ENCODE measurements around the gene CACNB4.
A peak's percentile ranks its signal among the peaks of the same experiment; 100 is the strongest.
"Not testable (repeated sequence)": the region's sequence is repeated elsewhere in the genome, so short reads cannot be mapped to it uniquely, and the experiment has no call there.

Gene CACNB4

GRCh38 chr2:151973013-151973900, 125.6 kb downstream of the CACNB4 start:
- no peak for DNase-seq

- no peak for DNase-seq
These were observed 126.4 kb downstream of the CACNB4 start for GRCh38 chr2:151972241-151973012.

- DNase-seq = no peak
These were observed 127.4 kb downstream of the CACNB4 start for GRCh38 chr2:151971301-151972051.

GRCh38 chr2:151968770-151969470, 129.9 kb downstream of the CACNB4 start:
- DNase-seq = no peak

GRCh38 chr2:151967829-151968722, 130.8 kb downstream of the CACNB4 start:
- DNase-seq = no peak

- no peak for DNase-seq
These were observed 133.0 kb downstream of the CACNB4 start for GRCh38 chr2:151965884-151966283.

GRCh38 chr2:151961558-151961957, 137.3 kb downstream of the CACNB4 start:
- DNase-seq = no peak

- DNase-seq = no peak
These were observed 139.6 kb downstream of the CACNB4 start for GRCh38 chr2:151959238-151959637.

GRCh38 chr2:151953467-151953866, 145.4 kb downstream of the CACNB4 start:
- DNase-seq = no peak

GRCh38 chr2:151952691-151953456, 146.0 kb downstream of the CACNB4 start:
- no peak for DNase-seq

GRCh38 chr2:151947813-151948165, 151.1 kb downstream of the CACNB4 start:
- DNase-seq = no peak

- DNase-seq = peak; percentile 13
These were observed 151.7 kb downstream of the CACNB4 start for GRCh38 chr2:151946899-151947812.

GRCh38 chr2:151946250-151946884, 152.5 kb downstream of the CACNB4 start:
- no peak for DNase-seq

- DNase-seq = no peak
These were observed 153.2 kb downstream of the CACNB4 start for GRCh38 chr2:151945602-151946001.

GRCh38 chr2:151945186-151945585, 153.7 kb downstream of the CACNB4 start:
- DNase-seq = no peak

GRCh38 chr2:151943461-151943860, 155.4 kb downstream of the CACNB4 start:
- DNase-seq = no peak

- DNase-seq = not testable (repeated sequence)
These were observed 156.2 kb downstream of the CACNB4 start for GRCh38 chr2:151942540-151943205.

GRCh38 chr2:151937966-151938365, 160.9 kb downstream of the CACNB4 start:
- DNase-seq = no peak

- no peak for DNase-seq
These were observed 162.2 kb downstream of the CACNB4 start for GRCh38 chr2:151936626-151937025.

All from CD4-positive, alpha-beta T cell treated with Interleukin-21 for 1 hour (primary cell).